ENCODE data around the gene XCL2. TPM values are rescaled to one million over a fixed set of nuclear protein-coding genes. Genes with fewer than 3 reads are reported as not detected.

The XCL2 gene
- total RNA-seq, 1 experiment from 2014 or later: not detected

GRCh38 chr1:168560370-168560769 is 16.6 kb upstream of the XCL2 start:
- Mint-ChIP-seq H3K4me3 (ENCODE audit: unreplicated experiment) (no peak overlapping the region), H3K27me3 (ENCODE audit: insufficient read depth, unreplicated experiment) (no peaks in the 10 kb centered on the region), H3K36me3 (ENCODE audit: insufficient read depth, unreplicated experiment) (peaks cover 7% of the 10 kb centered on the region), H3K27ac (ENCODE audit: unreplicated experiment) (no peak overlapping the region), H3K4me1 (ENCODE audit: low read depth, unreplicated experiment) (peaks cover 10% of the 10 kb centered on the region), H3K9me3 (ENCODE audit: unreplicated experiment) (no peaks in the 10 kb centered on the region)
- POLR2A ChIA-PET: no interaction called here
- DNase-seq: no peak
- Histone ChIP-seq H3K9me3 (no peaks in the 10 kb centered on the region), H3K4me3 (ENCODE audit: low read depth, low read length) (no peak overlapping the region), H3K4me1 (peaks cover 30% of the 10 kb centered on the region), H3K27me3 (replicated peaks; ENCODE audit: control insufficient read depth, insufficient read depth, low read length) (no peaks in the 10 kb centered on the region), H3K36me3 (ENCODE audit: control insufficient read depth, insufficient read depth, low read length) (0 out of 2 replicates have a peak, but pooled peaks cover 2% of the 10 kb centered on the region)
- CTCF ChIA-PET: no interaction called here
- intact Hi-C loops (cut with micrococcal nuclease; ENCODE audit: unreplicated experiment): no loop called here
- no peak for TF ChIP-seq CTCF (IDR thresholded peaks at IDR 0.05; ENCODE audit: insufficient read depth in 1 of 2, low read depth in 1 of 2, low read length in 1 of 2, severe bottlenecking in 1 of 2, unreplicated experiment in 1 of 2)
- BruUV-seq (replicated peaks): no TSS peak

GRCh38 chr1:168556647-168557046 is 12.8 kb upstream of the XCL2 start:
- ChIA-PET CTCF (no interaction called here), POLR2A (no interaction called here)
- Histone ChIP-seq H3K4me3 (ENCODE audit: low read depth, low read length) (no peak overlapping the region), H3K27me3 (replicated peaks; ENCODE audit: control insufficient read depth, insufficient read depth, low read length) (no peaks in the 10 kb centered on the region), H3K4me1 (peaks cover 51% of the 10 kb centered on the region), H3K9me3 (no peaks in the 10 kb centered on the region), H3K36me3 (ENCODE audit: control insufficient read depth, insufficient read depth, low read length) (peaks cover 5% of the 10 kb centered on the region)
- peak overlapping the region; percentile 72 for H3K27ac Mint-ChIP-seq (ENCODE audit: unreplicated experiment)
- intact Hi-C loops (cut with micrococcal nuclease; ENCODE audit: unreplicated experiment): loop anchor here (5.0 kb wide), 2 partner anchors 59 to 119 kb away; no protein-coding TSS in a partner anchor
- BruUV-seq (replicated peaks): no TSS peak
- H3K4me1 Mint-ChIP-seq (ENCODE audit: low read depth, unreplicated experiment): peaks cover 24% of the 10 kb centered on the region
- no peaks in the 10 kb centered on the region for H3K9me3 Mint-ChIP-seq (ENCODE audit: unreplicated experiment)
- H3K27me3 Mint-ChIP-seq (ENCODE audit: insufficient read depth, unreplicated experiment): no peaks in the 10 kb centered on the region
- no peak for TF ChIP-seq CTCF (IDR thresholded peaks at IDR 0.05; ENCODE audit: insufficient read depth in 1 of 2, low read depth in 1 of 2, low read length in 1 of 2, severe bottlenecking in 1 of 2, unreplicated experiment in 1 of 2)
- H3K36me3 Mint-ChIP-seq (ENCODE audit: insufficient read depth, unreplicated experiment): peaks cover 12% of the 10 kb centered on the region
- no peak for DNase-seq
- H3K4me3 Mint-ChIP-seq (ENCODE audit: unreplicated experiment): no peak overlapping the region

- no peaks in the 10 kb centered on the region for H3K27me3 Mint-ChIP-seq (ENCODE audit: insufficient read depth, unreplicated experiment)
- H3K36me3 Mint-ChIP-seq (ENCODE audit: insufficient read depth, unreplicated experiment): peaks cover 18% of the 10 kb centered on the region
- ChIA-PET CTCF (interaction anchor here (1.2 kb wide), 1 partner anchor 213 kb away, joined by 4 read pairs; no protein-coding TSS in a partner anchor), POLR2A (no interaction called here)
- no peak overlapping the region for H3K4me3 Mint-ChIP-seq (ENCODE audit: unreplicated experiment)
- Histone ChIP-seq H3K36me3 (ENCODE audit: control insufficient read depth, insufficient read depth, low read length) (peaks cover 5% of the 10 kb centered on the region), H3K9me3 (no peaks in the 10 kb centered on the region), H3K4me3 (ENCODE audit: low read depth, low read length) (no peak overlapping the region), H3K4me1 (peaks cover 62% of the 10 kb centered on the region), H3K27me3 (replicated peaks; ENCODE audit: control insufficient read depth, insufficient read depth, low read length) (no peaks in the 10 kb centered on the region)
- TF ChIP-seq CTCF (IDR thresholded peaks at IDR 0.05; ENCODE audit: insufficient read depth in 1 of 2, low read depth in 1 of 2, low read length in 1 of 2, severe bottlenecking in 1 of 2, unreplicated experiment in 1 of 2): no peak
- H3K9me3 Mint-ChIP-seq (ENCODE audit: unreplicated experiment): no peaks in the 10 kb centered on the region
- H3K4me1 Mint-ChIP-seq (ENCODE audit: low read depth, unreplicated experiment): peaks cover 31% of the 10 kb centered on the region
- intact Hi-C loops (cut with micrococcal nuclease; ENCODE audit: unreplicated experiment): loop anchor here (5.0 kb wide), 2 partner anchors 58 to 118 kb away; no protein-coding TSS in a partner anchor
- H3K27ac Mint-ChIP-seq (ENCODE audit: unreplicated experiment): peak overlapping the region; percentile 18
- no TSS peak for BruUV-seq (replicated peaks)
- no peak for DNase-seq
Observed at GRCh38 chr1:168555508-168556046, 11.8 kb upstream of the XCL2 start.
